Stimulated activated CD8-positive, alpha-beta memory T cell treated with anti-CD3 and anti-CD28 coated beads, Interleukin-4, amount 100 ng/mL, for 4 hours (primary cell): ENCODE results near the gene PROSER3.
"Not testable (repeated sequence)": the region's sequence is repeated elsewhere in the genome, so short reads cannot be mapped to it uniquely, and the experiment has no call there.

Experiments
- DNase-seq, 2 donors: peaks; one replicate each; pipeline ENCODE4 v3.0.0-alpha.2; 2020; ENCODE audit warnings: low read depth in 2 of 2, low spot score in 1 of 2

PROSER3 gene

GRCh38 chr19:35722461-35722860 lies 35.5 kb upstream of the PROSER3 start:
- DNase-seq, result no peak

GRCh38 chr19:35722897-35723296 lies 35.1 kb upstream of the PROSER3 start:
- DNase-seq, result no peak

- no peak for DNase-seq
These were observed 34.3 kb upstream of the PROSER3 start for GRCh38 chr19:35723671-35724070.

- not testable (repeated sequence) for DNase-seq
These were observed 33.8 kb upstream of the PROSER3 start for GRCh38 chr19:35724132-35724531.

GRCh38 chr19:35724560-35724959 lies 33.4 kb upstream of the PROSER3 start:
- DNase-seq, result no peak

GRCh38 chr19:35725216-35725861 lies 32.6 kb upstream of the PROSER3 start:
- no peak for DNase-seq

GRCh38 chr19:35727053-35727955 lies 30.7 kb upstream of the PROSER3 start:
- DNase-seq, result no peak

GRCh38 chr19:35727956-35728706 lies 29.8 kb upstream of the PROSER3 start:
- DNase-seq, result no peak

- no peak for DNase-seq
These were observed 29.0 kb upstream of the PROSER3 start for GRCh38 chr19:35729021-35729420.

GRCh38 chr19:35729763-35730162 lies 28.2 kb upstream of the PROSER3 start:
- DNase-seq, result no peak

GRCh38 chr19:35730326-35730725 lies 27.6 kb upstream of the PROSER3 start:
- DNase-seq, result no peak

- no peak for DNase-seq
These were observed 26.6 kb upstream of the PROSER3 start for GRCh38 chr19:35731353-35731752.

GRCh38 chr19:35731779-35732405 lies 26.1 kb upstream of the PROSER3 start:
- no peak for DNase-seq

GRCh38 chr19:35732540-35733179 lies 25.3 kb upstream of the PROSER3 start:
- no peak for DNase-seq

- DNase-seq, result no peak
These were observed 24.5 kb upstream of the PROSER3 start for GRCh38 chr19:35733180-35734125.

- DNase-seq, result no peak
These were observed 23.7 kb upstream of the PROSER3 start for GRCh38 chr19:35734273-35734672.

GRCh38 chr19:35734889-35735288 lies 23.1 kb upstream of the PROSER3 start:
- no peak for DNase-seq

GRCh38 chr19:35736913-35737886 lies 20.8 kb upstream of the PROSER3 start:
- no peak for DNase-seq
